Fibroblast of lung (primary cell): Measurements from ENCODE around the gene PVALB. TPM values are rescaled to one million over a fixed set of nuclear protein-coding genes. Genes with fewer than 3 reads are reported as not detected.

Source experiments
- DNase-seq, 2 donors: peaks; one replicate each; pipeline versions ENCODE4 v3.0.0 to v3.0.0-alpha.2; 2010; ENCODE audit warnings: low read depth in 2 of 2
- H2AFZ ChIP-seq: 2 replicates; pipeline ENCODE4 v1.5.1; 2012; ENCODE audit warnings: low read length, control low read depth, inconsistent platforms
- H3K27ac ChIP-seq: 2 replicates; pipeline ENCODE4 v1.5.1; 2011; ENCODE audit warnings: low read length, control low read depth; ENCODE audit not compliant: insufficient read depth
- H3K27me3 ChIP-seq: 2 replicates; pipeline ENCODE4 v1.5.1; 2011; ENCODE audit warnings: mild to moderate bottlenecking, low read length; ENCODE audit not compliant: control insufficient read depth, insufficient read depth
- H3K36me3 ChIP-seq: 2 replicates; pipeline ENCODE4 v1.5.1; 2011; ENCODE audit warnings: low read length; ENCODE audit not compliant: control insufficient read depth, insufficient read depth
- H3K4me1 ChIP-seq: 2 replicates; pipeline ENCODE4 v1.5.1; 2011; ENCODE audit warnings: low read length; ENCODE audit not compliant: control insufficient read depth, insufficient read depth; ENCODE audit errors: extremely low read depth
- H3K4me2 ChIP-seq: 2 replicates; pipeline ENCODE4 v1.5.1; 2011; ENCODE audit warnings: low read length, control low read depth; ENCODE audit not compliant: insufficient read depth; ENCODE audit errors: extremely low read depth
- H3K4me3 ChIP-seq, 4 experiments: fragments of 200-600 bp in 1 of 4; sonication (generic) in 1 of 4; replicated peaks in 1 of 4; 2 replicates each; pipeline ENCODE4 v1.5.1; 2011 to 2016; ENCODE audit warnings: low read length in 4 of 4, low read depth in 3 of 4, mild to moderate bottlenecking in 3 of 4, control low read depth in 2 of 4, inconsistent platforms in 1 of 4, mixed read lengths in 1 of 4; ENCODE audit not compliant: insufficient read depth in 1 of 4; ENCODE audit errors: control extremely low read depth in 1 of 4
- H3K79me2 ChIP-seq: 2 replicates; pipeline ENCODE4 v1.5.1; 2012; ENCODE audit warnings: mild to moderate bottlenecking, low read length, inconsistent platforms; ENCODE audit not compliant: control insufficient read depth, insufficient read depth
- H3K9ac ChIP-seq: 2 replicates; pipeline ENCODE4 v1.5.1; 2011; ENCODE audit warnings: mild to moderate bottlenecking, low read length, control low read depth; ENCODE audit not compliant: insufficient read depth
- H3K9me3 ChIP-seq: 2 replicates; pipeline ENCODE4 v1.5.1; 2012; ENCODE audit warnings: low read depth, low read length; ENCODE audit not compliant: control insufficient read depth, insufficient read depth
- H4K20me1 ChIP-seq: 2 replicates; pipeline ENCODE4 v1.5.1; 2011; ENCODE audit warnings: low read length; ENCODE audit not compliant: control insufficient read depth, insufficient read depth; ENCODE audit errors: extremely low read depth
- CTCF ChIP-seq, 2 donors: IDR thresholded peaks in 1 of 2; conservative IDR thresholded peaks in 1 of 2; 1 replicate in 1 of 2; 2 replicates in 1 of 2; pipeline ENCODE4 v1.5.1; 2011 to 2012; ENCODE audit warnings: low read length in 2 of 2, control low read depth in 1 of 2, inconsistent platforms in 1 of 2, low read depth in 1 of 2, mild to moderate bottlenecking in 1 of 2
- EZH2 ChIP-seq: IDR thresholded peaks from 2 replicates; pipeline ENCODE4 v1.5.1; 2012; ENCODE audit warnings: low read length, control low read depth, mild to moderate bottlenecking; ENCODE audit errors: missing control alignments
- polyA plus RNA-seq, 2 donors: library from polyadenylated mRNA; depleted of rRNA in 1 of 2; stranded (reverse) in 1 of 2; unstranded in 1 of 2; fragments of >200 nt; gene quantifications; 2 replicates each; pipeline ENCODE4 v1.2.1, GENCODE V29; 2011 to 2012; ENCODE audit warnings: missing spikeins in 1 of 2
- total RNA-seq: library from RNA; depleted of rRNA; stranded (reverse); fragments of >200 nt; gene quantifications from 2 replicates; pipeline ENCODE4 v1.2.1, GENCODE V29; 2014

The PVALB gene
- total and polyA plus RNA-seq, 2 donors (not counting 1 experiment from before 2014, with no cell fraction given) = not detected

DNA sequence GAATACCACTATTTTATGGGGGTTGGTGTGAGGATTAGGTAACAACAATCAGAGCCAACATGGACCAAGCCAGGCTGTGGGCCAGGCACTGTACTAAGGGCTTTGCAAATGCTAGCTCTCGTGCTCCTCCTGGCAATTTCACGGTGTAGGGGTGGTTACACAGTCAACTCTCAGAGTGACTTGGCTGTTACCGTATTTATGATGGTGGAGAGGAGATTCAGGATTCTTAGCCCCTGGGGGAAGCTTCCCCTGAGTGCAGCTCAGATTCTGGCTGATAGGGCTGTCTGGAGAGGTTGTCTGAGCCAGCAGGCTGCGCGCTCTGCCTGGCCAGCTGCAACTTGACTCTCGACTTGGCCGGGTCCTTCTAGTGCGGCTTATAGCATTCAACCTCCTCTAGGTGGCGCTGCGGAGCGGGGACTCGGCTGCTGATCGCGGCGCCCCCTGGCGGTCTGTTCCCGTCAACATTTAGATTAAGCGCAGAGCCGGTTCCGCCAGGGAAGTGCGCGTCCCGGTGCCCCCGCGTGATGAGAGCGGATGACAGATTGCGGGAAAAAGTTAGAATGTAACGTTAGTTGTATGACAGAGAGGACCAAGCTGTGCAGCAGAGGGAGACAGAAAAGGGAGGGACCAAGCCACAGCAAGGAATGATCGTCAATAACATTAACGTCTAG is 39.4 kb upstream of the PVALB start:
- Histone ChIP-seq H3K27ac (no peak overlapping the region), H3K9me3 (no peaks in the 10 kb centered on the region), H3K79me2 (no peaks in the 10 kb centered on the region), H3K4me3 (no peak overlapping the region), H4K20me1 (no peaks in the 10 kb centered on the region), H3K4me2 (no peak overlapping the region), H3K4me1 (no peaks in the 10 kb centered on the region), H2AFZ (no peak overlapping the region), H3K9ac (no peak overlapping the region), H3K36me3 (no peaks in the 10 kb centered on the region), H3K27me3 (peaks cover 14% of the 10 kb centered on the region)
- TF ChIP-seq CTCF (conservative IDR thresholded peaks at IDR 0.05 in 1 of 2, IDR thresholded peaks at IDR 0.05 in 1 of 2; ENCODE audit: low read depth in 1 of 2, low read length in 2 of 2) (peak; percentile 100), EZH2 (peak; percentile 49)
- peak; percentile 74 to 86 for DNase-seq

DNA sequence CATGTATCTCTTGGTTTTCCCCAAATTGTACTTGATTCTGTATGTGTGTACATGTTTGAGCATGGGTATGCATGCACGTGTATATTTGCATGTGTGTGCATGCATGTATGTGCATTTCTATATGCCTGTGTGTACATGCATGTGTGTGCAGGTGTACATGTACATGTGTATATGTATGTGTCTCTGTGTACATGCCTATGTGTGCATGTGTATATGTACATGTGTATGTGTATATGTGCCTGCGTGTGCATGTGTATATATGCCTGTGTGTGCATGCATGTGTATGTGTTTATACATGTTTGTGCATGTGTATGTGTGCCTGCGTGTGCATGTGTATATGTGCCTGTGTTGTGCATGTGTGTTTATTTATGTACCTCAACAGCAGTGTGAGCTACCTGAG is 38.6 kb upstream of the PVALB start:
- Histone ChIP-seq H3K27ac (no peak overlapping the region), H3K36me3 (no peaks in the 10 kb centered on the region), H3K9me3 (no peaks in the 10 kb centered on the region), H4K20me1 (no peaks in the 10 kb centered on the region), H3K79me2 (no peaks in the 10 kb centered on the region), H3K4me1 (no peaks in the 10 kb centered on the region), H3K4me3 (no peak overlapping the region), H2AFZ (no peak overlapping the region), H3K4me2 (no peak overlapping the region), H3K27me3 (peaks cover 14% of the 10 kb centered on the region), H3K9ac (no peak overlapping the region)
- TF ChIP-seq EZH2 (no peak), CTCF (conservative IDR thresholded peaks at IDR 0.05 in 1 of 2, IDR thresholded peaks at IDR 0.05 in 1 of 2; ENCODE audit: low read depth in 1 of 2, low read length in 2 of 2) (no peak)
- no peak for DNase-seq

DNA sequence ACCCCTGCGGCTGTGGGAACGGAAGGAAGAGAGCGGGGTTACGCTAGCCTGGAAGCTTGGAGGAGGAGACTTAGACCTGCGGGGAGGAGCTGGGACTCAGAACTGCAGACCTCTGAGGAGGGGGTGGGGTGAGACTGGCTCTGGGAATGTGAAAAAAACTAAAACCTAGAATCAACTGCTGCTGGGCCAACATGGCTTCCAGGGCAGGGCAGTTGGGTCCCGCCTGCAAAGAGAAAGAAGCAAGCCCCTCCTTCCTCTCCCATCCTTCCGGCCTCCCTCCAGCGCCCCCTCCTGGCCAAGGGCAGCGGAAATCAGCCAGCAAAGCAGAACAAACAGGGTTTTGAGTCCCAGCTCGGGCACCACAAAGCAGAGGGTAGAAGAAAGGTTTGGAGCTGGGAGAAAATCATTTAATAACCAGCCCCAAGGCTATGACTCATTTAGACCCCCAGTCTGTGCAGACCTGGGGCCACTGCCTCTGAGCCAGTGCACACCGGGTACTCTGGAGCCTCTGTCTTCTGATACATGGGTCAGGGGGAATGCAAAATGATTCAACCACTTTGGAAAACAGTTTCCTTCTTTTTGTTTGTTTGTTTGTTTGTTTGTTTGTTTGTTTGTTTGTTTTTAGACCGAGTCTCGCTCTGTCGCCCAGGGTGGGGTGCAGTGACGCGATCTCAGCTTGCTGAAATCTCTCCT is 36.7 kb upstream of the PVALB start:
- peaks cover 11% of the 10 kb centered on the region for H3K27me3 ChIP-seq
- H4K20me1 ChIP-seq = no peaks in the 10 kb centered on the region

More for the DNA sequence above, 36.7 kb upstream of the PVALB start:
- H3K4me1 ChIP-seq = no peaks in the 10 kb centered on the region
- H3K27ac ChIP-seq = no peak overlapping the region
- TF ChIP-seq CTCF (conservative IDR thresholded peaks at IDR 0.05 in 1 of 2, IDR thresholded peaks at IDR 0.05 in 1 of 2; ENCODE audit: low read depth in 1 of 2, low read length in 2 of 2) (peak; percentile 42 to 63), EZH2 (no peak)
- H2AFZ ChIP-seq = no peak overlapping the region
- no peaks in the 10 kb centered on the region for H3K36me3 ChIP-seq
- no peak overlapping the region for H3K4me3 ChIP-seq
- H3K4me2 ChIP-seq = no peak overlapping the region
- H3K9me3 ChIP-seq = no peaks in the 10 kb centered on the region
- no peaks in the 10 kb centered on the region for H3K79me2 ChIP-seq
- H3K9ac ChIP-seq = no peak overlapping the region
- DNase-seq = peak; percentile 18 to 33
